ENCODE data around the gene NUBPL.

DNA sequence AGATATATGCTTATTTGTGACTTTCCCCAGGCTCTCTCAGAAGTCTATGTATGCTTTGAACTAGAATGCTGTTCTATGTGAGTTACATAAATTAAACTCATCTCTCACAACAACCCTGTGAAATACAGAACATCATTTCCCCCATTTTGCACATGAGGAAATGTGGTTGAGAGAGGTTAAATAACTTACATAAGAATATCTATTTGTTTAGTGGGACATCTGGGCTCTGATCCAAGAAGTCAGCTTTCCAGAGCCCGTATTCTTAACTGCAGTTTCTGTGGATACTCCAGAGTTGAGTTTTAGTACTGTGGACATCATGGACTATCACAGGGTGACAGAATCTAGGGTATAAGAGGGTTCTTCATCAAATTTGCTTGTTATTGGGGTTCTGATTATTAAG is 273.4 kb downstream of the NUBPL start:
- TF ChIP-seq CTCF (IDR thresholded peaks at IDR 0.05) (no peak), POLR2A (IDR thresholded peaks at IDR 0.05) (no peak)

Data from lower leg skin (tissue), 3 donors.